Nucleus accumbens (tissue), 56 donors: ENCODE data around the gene GCNT4.
A peak's percentile ranks its signal among the peaks of the same experiment; 100 is the strongest.

Experiments
- DNase-seq, 56 donors: peaks; one replicate each; lab custom pipeline; 2025; lab: John Stamatoyannopoulos, UW

GCNT4 gene

DNA sequence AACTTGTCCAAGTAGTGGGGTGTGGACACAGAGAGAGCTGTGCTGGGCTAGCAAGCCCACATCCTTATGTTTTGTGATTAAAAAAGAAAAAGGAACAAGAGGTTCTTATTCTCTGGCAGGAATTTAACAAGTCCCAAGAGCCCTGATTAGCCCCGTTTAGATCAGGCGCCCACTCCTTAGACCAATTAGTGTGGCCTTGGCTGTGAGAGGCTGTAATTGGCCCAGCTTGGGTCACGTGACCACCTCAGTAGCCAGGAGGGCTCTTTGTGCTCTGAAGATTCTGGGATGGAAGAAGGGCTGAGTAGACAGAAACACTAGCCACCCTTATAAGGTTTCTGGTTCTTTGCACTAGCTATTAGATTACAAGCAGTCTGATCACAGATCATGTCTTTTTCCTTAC, 31.1 kb downstream of the GCNT4 start:
- DNase-seq = no peak

DNA sequence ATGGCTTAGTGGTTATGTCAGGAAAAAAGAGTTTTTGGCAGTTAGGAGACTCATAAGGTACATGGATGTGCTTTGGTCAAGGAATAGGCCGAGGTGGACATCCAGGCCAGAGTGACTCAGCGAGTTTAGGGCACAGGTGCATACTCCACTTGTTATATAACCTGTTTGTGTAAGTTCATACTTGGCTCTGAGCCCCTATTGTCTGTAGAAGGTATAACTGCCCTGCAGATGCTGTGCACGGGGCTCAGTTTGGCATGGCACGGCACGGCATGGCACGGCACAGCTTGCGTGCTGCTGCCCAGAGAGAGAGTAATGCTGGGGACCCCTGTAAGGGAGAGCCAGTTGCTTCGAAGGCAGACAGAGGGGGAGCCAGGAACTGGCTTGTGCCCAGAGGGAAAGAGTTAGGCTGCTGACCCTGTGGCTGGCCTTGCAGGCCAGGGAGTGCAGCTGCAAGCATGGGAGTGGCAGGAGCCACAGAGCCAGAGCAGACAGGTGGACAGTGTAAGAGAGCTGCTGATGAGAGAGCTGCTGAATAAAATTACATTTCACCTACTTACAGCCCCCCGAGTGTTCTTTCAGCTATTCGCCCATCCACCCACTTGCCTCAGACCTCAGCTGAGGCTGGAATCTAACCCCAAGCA, 32.2 kb downstream of the GCNT4 start:
- DNase-seq = no peak

DNA sequence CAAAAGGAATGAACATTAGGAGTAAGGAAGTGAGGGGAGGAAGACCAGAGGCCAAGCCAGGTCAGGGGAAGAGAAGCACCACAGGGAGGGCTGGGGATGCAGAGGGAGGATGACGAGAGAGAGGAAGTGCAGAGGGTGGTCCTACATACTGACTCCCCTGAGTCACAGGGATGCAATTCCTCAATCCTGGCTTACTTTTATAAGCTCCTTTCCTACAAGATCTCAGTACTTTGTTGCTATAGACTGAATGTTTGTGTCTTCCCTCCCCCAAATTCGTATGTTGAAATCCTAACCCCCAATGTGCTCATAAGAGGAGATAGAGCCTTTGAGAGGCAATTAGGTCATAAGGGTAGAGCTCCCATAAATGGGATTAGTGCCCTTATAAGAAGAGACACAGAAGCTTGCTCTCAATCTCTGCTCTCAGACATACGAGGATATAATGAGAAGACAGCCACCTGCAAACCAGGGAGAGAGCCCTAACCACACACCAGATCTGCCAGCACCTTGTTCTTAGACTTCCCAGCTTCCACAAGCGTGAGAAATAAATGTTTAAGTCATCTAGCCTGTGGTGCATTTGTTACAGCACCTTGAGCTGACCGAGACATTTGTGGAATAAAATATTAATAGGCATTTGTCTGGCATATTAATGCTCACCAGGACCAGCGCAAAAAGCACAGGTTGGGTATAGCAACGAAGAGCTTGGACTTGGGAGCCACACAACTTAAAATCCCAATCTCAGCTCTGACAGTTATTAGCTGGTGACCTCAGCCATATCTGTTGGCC, 33.4 kb downstream of the GCNT4 start:
- DNase-seq = no peak

DNA sequence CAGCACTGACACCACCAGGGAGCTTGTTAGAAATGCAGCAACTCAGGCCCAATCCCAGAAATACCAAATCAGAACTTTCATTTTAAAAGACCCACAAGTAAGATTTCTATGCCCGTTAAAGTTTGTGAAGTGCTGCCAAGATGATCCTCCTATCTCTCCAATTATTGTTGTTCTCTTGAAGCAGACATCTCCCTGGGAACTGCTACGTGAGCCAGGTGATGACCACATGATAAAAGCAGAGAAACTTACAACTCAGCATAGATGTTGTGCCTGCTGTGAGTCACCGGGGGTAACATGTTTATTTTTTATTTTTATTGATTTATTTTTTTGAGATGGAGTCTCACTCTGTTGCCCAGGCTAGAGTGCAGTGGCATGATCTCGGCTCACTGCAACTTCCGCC, 34.4 kb downstream of the GCNT4 start:
- DNase-seq = no peak

DNA sequence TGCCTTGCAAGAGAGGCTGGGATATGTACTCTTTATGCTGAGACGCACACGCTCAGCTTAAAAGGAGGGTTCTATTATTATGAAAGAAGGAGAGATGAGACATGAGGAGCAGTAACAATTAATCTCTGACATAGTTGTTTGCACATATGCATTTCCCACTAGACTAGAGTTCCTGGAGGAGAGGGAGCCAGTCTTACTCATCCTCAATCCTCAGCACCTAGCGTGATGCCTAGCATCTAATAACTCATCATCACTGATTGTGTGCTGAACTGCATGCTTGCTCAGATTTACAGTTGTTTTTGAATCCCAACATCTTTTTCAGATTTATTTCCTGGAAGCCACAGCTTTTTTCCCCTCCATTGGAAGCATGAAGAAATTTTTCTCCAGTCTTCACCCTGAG, 35.5 kb downstream of the GCNT4 start:
- no peak for DNase-seq

DNA sequence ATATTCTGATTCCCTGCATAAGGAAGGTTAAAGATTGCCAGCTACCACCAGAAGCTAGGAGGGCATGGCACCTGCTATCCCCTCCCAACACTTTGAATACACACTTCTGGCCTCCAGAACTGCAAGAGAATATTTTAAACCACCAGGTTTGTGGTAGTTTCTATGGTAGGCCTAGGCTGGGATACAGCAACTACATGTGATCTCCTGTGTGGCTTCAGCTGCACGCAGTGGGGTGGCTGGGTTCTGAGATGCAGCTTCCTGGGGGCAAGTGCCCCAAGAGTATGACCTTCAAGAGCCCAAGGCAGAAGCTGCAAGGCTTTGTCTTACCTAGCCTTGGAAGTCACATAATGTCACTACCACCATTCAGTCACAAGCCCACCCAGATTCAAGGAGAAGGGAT, 39.6 kb downstream of the GCNT4 start:
- DNase-seq = no peak

DNA sequence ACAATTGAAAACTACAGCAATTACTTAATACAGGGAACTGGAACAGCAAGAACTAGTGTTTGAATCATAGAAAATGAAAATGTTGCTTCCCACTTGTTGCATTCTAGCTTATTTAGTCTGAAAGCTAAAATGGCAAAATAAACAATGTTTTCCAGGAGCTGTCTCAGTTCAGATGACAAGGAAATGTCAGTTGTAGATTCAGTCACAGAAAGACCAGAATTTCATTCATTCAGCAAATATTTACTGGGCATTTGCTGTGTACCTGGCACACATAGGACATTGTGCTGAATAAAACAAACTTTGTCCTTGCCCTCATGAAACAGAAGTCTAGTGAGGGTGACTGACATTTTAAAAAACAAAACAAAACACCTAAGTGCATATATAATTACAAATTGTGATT, 41.5 kb downstream of the GCNT4 start:
- no peak for DNase-seq

DNA sequence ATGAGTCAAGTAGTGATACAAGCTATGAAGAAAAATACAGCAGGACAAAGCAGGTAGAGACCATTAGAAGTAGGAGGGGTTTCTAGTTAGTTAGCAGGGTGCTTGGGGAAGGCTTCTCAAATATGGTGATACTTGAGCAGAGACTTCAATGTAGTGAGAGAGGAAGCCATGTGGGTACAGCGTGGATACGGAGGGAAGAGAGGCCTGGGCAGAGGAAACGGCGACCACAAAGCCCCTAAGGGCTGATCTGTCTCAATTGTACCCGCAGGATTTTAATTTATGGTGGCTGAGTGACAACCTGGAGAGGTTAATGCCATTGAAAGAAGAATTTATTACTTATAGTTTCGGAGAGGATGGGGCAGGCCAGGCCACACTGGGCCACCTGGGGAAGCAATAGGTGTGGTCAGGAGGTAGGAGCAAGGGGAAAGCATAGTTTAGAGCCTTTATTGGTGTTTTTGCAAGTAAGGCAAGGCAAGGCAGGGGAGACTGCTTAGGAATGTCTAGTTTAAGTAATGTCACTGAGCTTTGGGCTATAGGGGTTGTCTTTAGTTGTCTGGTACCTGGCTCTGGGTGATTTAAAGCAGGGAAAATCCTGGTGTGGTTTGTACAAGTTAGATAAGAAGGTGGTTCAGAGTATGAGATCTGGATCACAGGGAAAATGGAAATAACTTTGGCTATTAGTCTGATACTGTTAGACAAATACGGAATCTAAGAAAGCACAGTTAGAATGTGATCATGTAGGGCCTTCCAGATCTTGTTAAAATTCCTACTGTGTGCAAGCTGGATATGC, 42.6 kb downstream of the GCNT4 start:
- no peak for DNase-seq

DNA sequence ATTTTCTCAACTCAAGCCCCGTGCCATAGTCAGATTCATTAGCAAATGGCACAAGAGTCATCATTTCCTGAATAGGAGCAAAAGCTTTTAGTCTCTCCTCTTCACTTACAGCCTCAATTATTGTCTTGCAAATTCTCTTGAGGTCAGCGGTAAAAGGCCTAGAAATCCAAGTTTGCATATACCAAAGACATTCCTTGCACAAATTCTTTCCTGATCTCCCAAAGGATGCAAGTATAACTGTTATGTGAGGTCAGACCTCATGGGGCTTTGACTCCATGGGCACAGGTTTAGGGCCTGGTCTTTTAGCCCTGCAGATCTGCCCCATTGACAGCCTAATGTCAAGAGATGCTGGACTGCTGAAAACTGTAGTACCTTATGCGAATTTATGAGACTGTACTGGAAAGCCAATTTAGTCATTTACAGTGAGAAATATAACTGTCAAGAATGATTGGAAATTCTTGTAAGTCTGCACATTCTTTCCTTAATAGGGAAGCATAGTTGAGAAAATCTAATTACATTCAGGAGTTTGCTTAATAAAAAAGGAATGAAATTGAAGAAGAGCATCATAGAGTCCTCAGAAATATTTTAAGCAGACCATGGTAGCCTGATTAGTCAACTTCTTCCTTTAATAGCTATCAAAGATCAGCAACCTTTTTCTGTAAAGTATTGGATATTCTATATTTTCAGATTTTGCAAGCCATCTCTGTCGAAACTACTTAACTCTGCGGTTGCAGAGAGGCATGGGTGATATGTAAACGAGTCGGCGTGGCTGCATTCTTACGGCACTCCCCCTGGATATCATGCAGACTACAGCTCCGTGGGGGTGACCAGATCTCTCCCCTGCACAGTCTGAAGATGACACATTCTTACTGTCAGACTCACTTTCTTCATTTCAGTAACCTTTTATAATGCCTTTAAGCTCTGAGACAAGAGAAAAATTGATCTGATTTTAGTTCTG, 45.2 kb downstream of the GCNT4 start:
- peak in 5 of 56 donors; percentile 1 to 18 (median 4) for DNase-seq

DNA sequence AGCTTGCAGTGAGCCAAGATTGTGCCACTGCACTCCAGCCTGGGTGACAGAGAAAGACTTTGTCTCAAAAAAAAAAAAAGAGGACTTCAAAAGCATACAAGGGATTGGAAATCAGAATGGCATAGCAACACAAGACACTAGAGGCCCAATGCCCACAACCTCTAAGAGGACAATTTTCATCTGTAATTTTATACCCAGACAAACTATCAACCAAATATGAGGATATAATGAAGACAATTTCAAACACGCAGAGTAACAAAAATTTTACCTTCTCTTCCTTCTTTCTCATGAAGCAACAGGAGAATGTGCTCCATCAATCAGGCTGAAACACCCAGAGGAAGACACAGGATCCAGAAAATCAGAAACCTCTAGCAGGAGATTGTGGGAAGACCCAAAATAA, 46.8 kb downstream of the GCNT4 start:
- no peak for DNase-seq
